HG03520 (cell line): Measurements from ENCODE around the gene DSEL.

Source experiments
- ATAC-seq: cut with Tn5 transposase; IDR thresholded peaks from one replicate; pipeline ENCODE4 v1.9.1; 2021; ENCODE audit warnings: mild to moderate bottlenecking, moderate library complexity; ENCODE audit not compliant: unreplicated experiment

DSEL gene

GRCh38 chr18:67516539-67517443 is at the start of gene DSEL:
Gene DSEL (minus strand): TSS chr18:67516720. CDS start chr18:67514608, 2,112 bp downstream.
- ATAC-seq = peak; percentile 97

GRCh38 chr18:67553437-67553836 is 36.9 kb upstream of the DSEL start:
- no peak for ATAC-seq

- no peak for ATAC-seq
Measured at GRCh38 chr18:67550872-67551520, 34.5 kb upstream of the DSEL start.

- no peak for ATAC-seq
Measured at GRCh38 chr18:67549946-67550345, 33.4 kb upstream of the DSEL start.

GRCh38 chr18:67545681-67546080 is 29.2 kb upstream of the DSEL start:
- ATAC-seq = no peak

- ATAC-seq = no peak
Measured at GRCh38 chr18:67540559-67540958, 24.0 kb upstream of the DSEL start.

GRCh38 chr18:67531929-67532328 is 15.4 kb upstream of the DSEL start:
- no peak for ATAC-seq

GRCh38 chr18:67525328-67526099 is 9.0 kb upstream of the DSEL start:
- ATAC-seq = no peak

- no peak for ATAC-seq
Measured at GRCh38 chr18:67520351-67520921, 3.9 kb upstream of the DSEL start.

GRCh38 chr18:67519592-67519991 is 3.1 kb upstream of the DSEL start:
- ATAC-seq = no peak

- no peak for ATAC-seq
Measured at GRCh38 chr18:67518566-67518965, 2.0 kb upstream of the DSEL start.

GRCh38 chr18:67517444-67517765 is 885 bp upstream of the DSEL start:
- no peak for ATAC-seq

GRCh38 chr18:67515942-67516538 is 480 bp downstream of the DSEL start:
- ATAC-seq = peak; percentile 23

GRCh38 chr18:67514901-67515540 is 1.5 kb downstream of the DSEL start:
- no peak for ATAC-seq

GRCh38 chr18:67514465-67514864 is 2.1 kb downstream of the DSEL start:
- no peak for ATAC-seq

- ATAC-seq = no peak
Measured at GRCh38 chr18:67513280-67513679, 3.2 kb downstream of the DSEL start.

- ATAC-seq = no peak
Measured at GRCh38 chr18:67511840-67512239, 4.7 kb downstream of the DSEL start.

GRCh38 chr18:67510831-67511230 is 5.7 kb downstream of the DSEL start:
- ATAC-seq = no peak

GRCh38 chr18:67509741-67510391 is 6.7 kb downstream of the DSEL start:
- no peak for ATAC-seq

GRCh38 chr18:67508146-67508545 is 8.4 kb downstream of the DSEL start:
- ATAC-seq = no peak
